GM19328 (cell line): ENCODE data around the gene HDDC3.

Source experiments
- ATAC-seq: cut with Tn5 transposase; IDR thresholded peaks from one replicate; pipeline ENCODE4 v1.9.1; 2021; ENCODE audit warnings: mild to moderate bottlenecking, moderate library complexity; ENCODE audit not compliant: unreplicated experiment

Gene HDDC3

DNA sequence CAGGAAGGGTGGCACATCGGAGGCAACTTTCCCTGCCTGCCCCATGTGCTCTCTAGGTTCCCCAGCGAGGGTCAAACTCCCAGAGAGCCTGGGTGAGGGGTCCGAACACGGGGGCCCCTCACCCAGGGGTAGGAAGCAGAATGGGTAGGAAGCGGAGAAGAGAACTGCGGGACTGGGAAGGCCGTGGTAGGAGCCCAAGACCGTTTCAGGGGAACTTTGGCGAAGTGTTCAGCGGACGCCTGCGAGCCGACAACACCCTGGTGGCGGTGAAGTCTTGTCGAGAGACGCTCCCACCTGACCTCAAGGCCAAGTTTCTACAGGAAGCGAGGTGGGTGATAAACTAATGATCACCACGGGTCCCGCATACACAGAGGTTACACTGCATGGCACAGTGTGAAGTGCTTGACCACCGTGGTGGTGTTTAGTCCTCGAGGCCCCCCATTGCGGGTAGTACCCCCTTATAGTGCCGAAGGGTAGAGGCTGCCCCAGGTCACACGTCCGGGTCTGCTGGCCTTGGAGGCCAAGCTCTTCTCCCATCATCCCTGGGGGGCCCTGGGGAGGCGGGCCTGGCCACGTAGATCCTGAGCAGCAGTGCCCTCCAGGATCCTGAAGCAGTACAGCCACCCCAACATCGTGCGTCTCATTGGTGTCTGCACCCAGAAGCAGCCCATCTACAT, 39.7 kb downstream of the HDDC3 start:
- ATAC-seq = no peak

DNA sequence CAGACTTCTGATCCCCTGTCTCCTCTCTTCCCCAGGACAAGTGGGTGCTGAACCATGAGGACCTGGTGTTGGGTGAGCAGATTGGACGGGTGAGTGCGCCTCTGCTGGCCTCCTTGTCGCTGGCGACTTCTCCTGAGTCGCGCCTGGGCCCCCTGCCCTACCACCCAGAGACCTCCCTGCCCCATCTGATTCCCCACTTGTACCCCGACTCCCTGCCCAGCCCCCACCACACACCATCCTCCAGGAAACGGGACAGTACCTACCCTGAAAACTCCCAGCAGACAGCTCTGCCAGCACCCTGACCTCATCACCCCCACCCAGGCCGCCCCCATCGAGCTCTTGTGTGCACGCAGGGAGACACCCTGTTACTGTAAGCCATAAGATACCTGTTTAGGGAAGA, 40.3 kb downstream of the HDDC3 start:
- ATAC-seq = no peak

DNA sequence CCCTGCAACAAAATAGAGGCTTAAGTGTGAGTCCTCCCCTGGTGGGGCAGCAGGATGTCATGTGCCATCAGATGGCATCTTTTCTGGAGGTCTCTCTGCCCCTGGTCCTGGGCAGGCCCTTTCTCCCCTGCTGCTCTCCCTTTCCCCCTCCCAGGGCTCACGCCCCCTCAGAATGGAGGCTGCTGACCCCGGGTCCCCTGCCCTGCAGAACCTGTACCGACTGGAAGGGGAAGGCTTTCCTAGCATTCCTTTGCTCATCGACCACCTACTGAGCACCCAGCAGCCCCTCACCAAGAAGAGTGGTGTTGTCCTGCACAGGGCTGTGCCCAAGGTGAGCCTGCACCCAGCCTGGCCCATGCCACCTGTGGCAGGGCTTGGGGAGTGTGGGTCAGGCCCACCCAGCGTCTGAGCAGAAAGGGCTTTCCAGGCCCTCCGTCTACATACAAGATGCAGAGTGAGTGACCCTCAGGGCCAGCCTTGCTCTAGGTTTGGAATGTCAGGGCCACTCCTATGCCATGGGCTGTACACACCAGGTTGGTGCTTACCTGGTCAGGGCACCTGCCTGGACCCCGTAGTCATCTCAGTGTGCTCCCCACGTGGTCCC, 40.9 kb downstream of the HDDC3 start:
- ATAC-seq = no peak

DNA sequence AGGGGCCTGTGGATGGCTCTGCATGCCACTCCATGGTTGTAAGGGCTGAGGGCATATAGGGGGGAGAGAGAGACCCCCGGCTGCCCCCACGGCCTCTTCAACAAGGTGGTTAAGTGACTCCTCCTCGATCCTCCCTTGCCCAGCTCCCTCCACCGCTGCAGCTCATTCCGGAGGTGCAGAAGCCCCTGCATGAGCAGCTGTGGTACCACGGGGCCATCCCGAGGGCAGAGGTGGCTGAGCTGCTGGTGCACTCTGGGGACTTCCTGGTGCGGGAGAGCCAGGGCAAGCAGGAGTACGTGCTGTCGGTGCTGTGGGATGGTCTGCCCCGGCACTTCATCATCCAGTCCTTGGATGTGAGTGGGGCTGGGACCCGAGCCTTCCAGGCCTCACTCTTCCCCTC, 41.5 kb downstream of the HDDC3 start:
- no peak for ATAC-seq

DNA sequence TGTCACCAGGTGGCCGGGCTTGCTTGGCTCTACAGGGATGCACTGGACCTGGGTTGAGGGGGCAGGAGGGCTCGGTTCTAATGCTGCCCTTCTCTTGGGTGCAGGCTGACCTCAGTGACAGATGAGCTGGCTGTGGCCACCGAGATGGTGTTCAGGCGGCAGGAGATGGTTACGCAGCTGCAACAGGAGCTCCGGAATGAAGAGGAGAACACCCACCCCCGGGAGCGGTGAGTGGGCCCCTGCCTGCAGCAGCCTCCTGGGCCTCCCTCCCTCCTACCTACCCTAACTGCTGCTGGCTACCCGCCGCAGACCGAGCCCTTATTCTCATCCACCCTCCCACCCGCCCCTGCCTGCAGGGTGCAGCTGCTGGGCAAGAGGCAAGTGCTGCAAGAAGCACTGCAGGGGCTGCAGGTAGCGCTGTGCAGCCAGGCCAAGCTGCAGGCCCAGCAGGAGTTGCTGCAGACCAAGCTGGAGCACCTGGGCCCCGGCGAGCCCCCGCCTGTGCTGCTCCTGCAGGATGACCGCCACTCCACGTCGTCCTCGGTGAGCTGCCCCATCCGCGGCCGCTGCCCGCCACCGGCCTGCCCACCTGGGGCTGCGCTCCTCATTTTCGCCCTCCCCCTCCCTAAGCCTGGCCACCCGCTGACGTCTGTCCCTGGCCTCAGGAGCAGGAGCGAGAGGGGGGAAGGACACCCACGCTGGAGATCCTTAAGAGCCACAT, 42.5 kb downstream of the HDDC3 start:
- ATAC-seq = no peak

DNA sequence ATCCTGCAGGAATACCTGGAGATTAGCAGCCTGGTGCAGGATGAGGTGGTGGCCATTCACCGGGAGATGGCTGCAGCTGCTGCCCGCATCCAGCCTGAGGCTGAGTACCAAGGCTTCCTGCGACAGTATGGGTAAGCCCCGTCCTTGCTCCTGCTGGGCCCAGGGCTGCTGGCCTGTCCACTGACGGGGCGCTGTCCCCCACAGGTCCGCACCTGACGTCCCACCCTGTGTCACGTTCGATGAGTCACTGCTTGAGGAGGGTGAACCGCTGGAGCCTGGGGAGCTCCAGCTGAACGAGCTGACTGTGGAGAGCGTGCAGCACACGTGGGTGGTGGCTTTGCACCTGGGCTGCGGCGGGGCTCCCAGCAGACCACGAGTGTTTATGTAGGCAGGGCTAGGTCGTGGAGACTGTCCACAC, 43.0 kb downstream of the HDDC3 start:
- ATAC-seq = no peak

DNA sequence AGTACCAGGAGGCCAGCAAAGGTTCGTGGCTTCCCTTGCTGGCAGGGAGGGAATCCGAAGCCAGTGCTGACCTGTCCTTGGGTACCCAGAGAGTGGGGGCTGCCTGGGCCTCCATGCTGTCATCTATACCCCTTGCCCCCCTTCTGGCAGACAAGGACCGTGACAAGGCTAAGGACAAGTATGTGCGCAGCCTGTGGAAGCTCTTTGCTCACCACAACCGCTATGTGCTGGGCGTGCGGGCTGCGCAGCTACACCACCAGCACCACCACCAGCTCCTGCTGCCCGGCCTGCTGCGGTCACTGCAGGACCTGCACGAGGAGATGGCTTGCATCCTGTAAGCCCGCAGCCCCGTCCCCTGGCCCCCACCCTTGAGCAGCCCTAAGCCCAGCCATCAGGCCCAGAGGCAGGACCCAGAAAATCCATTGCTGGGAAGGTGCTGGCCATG, 45.3 kb downstream of the HDDC3 start:
- no peak for ATAC-seq

DNA sequence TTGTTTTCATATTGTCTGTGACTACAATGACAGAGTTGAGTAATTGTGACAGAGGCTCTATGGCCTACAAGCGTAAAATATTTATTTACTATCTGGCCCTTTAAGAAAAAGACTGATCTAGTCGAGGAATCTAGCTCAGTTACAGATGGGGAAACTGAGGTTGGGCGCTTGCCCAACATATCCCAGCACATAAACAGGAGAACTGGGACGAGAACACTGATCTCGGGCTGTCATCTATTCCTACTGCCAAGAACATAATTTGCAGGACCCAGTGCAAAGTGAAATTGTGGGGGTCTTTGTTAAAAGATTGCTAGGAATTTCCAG, 46.1 kb downstream of the HDDC3 start:
- no peak for ATAC-seq

DNA sequence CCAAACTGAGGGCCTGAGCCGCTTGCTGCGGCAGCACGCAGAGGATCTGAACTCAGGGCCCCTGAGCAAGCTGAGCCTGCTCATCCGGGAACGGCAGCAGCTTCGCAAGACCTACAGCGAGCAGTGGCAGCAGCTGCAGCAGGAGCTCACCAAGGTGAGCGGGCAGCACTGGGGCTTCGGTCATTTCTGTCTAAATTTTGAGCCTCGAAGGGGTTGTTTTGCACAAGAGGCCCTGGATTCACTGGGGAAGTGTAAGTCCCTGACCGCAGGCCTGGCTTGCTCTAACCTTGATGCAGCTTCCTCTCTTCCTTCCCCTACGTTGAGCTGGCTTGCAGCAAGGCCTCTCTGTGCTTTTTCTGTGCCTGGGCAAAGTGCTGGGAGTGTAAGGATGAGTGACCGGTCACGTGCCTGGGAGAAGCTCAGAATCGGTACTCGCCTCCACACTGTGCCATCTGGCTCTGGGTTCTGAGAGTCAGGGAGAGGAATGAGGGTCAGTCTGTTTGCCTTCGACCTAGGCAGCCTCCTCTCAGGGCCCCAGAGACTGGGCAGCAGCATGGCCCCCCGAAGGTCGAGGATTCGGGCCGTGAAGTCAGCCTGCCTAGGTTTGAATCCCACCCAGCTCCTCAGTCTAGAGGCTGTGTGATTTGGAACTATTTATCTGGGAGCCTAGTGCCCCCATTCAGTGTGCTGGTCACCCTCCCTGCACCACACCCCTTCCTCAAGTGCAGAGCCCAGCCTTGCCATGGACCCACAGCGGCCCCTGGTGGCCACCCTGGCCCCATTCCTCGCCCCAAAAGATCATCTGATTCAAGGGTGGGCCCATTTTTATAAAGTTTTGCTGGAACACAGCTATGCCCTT, 46.7 kb downstream of the HDDC3 start:
- no peak for ATAC-seq

DNA sequence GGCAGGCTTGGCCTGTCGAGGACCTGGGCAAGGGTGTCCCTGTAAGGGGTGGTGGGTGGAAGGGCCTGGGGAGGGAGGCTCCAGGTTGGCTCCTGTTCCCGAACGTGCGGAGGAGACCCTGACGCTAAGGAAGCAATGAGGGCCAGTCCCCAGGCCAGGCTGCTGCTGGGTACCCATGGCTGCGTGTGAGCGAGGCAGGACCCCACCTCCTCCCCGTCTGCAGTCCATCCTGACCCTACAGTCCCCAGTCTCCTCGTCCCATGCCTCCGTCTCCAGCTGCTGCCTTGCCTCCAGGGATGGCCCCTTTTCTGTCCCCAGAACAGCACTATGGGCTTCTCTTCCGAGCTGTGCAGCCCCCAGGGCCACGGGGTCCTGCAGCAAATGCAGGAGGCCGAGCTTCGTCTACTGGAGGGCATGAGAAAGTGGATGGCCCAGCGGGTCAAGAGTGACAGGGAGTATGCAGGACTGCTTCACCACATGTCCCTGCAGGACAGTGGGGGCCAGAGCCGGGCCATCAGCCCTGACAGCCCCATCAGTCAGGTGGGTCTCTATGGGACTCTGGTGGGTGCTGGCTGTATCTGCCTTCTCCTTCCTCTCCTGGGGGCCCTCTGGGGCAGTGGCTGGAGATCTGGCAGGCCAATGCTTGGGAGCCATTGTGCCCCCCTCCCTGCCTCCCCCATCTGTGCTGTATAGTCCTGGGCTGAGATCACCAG, 47.5 kb downstream of the HDDC3 start:
- ATAC-seq = no peak

DNA sequence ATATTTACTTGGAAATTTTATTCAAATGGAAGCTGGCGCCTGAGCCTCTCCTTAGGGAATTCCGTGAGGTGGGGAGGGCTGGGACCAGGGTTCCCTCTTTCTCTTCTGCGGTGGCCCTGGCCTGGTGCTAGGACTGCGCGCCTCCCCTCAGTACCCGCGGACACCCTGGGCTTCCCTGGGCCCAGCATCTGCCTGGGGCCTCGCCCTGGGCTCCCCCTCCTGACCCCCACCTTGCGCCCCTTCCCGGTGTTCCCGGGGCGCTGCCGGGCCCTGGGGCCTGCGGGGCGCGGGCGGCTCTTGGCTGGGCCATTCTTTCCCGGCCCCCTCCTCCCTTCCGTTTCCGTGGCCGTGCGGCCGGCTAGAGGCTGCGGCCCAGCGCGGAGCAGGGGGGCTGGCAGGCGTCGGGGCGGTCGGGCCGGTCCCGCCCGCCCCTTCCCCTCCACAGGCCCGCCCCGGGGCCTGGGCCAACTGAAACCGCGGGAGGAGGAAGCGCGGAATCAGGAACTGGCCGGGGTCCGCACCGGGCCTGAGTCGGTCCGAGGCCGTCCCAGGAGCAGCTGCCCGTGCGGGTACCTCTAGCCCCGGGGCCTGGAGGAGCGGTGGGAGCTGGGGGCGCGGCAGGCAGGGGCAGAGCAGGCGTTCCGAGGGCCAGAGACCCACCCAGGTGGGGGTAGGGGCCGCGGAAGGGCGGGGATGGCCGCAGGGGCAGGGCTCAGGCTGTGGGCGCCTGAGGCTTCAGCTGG, 48.2 kb downstream of the HDDC3 start, which contains the start of gene FES:
Gene FES (plus strand): TSS at position 529 of the 743 bp plus-strand sequence. CDS start 542 bp downstream, outside the sequence.
- no peak for ATAC-seq

DNA sequence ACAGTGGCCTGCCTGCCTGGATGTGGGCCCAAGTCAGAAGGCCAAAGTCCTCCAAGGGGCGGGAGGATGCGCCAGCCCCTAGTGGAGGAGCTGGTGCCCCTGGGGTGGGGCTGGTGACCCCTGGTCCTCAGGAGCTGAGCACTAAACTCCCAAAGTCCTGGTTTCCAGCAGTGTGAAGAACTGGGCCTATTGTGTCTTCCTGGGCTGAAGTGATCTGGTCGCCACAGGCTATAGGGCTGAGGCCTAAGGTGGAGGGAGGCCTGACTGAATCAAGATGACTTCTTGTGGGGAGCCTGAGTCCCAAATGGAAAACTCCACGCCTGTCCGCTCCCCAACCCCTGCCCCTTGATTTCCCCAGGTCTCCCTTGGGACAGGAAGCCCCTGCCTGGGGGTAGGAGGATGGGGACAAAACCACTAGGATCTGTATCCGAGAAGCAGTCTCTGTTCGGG, 48.8 kb downstream of the HDDC3 start:
- ATAC-seq = no peak

DNA sequence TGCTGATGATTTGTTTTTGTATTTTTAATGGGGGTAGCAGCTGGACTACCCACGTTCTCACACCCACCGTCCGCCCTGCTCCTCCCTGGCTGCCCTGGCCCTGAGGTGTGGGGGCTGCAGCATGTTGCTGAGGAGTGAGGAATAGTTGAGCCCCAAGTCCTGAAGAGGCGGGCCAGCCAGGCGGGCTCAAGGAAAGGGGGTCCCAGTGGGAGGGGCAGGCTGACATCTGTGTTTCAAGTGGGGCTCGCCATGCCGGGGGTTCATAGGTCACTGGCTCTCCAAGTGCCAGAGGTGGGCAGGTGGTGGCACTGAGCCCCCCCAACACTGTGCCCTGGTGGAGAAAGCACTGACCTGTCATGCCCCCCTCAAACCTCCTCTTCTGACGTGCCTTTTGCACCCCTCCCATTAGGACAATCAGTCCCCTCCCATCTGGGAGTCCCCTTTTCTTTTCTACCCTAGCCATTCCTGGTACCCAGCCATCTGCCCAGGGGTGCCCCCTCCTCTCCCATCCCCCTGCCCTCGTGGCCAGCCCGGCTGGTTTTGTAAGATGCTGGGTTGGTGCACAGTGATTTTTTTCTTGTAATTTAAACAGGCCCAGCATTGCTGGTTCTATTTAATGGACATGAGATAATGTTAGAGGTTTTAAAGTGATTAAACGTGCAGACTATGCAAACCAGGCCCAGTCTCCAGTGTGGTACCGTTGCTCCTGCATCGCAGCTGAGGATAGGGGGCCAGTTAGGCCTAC, 49.4 kb downstream of the HDDC3 start:
- no peak for ATAC-seq

DNA sequence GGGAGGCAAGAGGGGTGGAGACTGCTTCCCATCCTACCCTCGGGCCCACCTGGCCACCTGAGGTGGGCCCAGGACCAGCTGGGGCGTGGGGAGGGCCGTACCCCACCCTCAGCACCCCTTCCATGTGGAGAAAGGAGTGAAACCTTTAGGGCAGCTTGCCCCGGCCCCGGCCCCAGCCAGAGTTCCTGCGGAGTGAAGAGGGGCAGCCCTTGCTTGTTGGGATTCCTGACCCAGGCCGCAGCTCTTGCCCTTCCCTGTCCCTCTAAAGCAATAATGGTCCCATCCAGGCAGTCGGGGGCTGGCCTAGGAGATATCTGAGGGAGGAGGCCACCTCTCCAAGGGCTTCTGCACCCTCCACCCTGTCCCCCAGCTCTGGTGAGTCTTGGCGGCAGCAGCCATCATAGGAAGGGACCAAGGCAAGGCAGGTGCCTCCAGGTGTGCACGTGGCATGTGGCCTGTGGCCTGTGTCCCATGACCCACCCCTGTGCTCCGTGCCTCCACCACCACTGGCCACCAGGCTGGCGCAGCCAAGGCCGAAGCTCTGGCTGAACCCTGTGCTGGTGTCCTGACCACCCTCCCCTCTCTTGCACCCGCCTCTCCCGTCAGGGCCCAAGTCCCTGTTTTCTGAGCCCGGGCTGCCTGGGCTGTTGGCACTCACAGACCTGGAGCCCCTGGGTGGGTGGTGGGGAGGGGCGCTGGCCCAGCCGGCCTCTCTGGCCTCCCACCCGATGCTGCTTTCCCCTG, 50.2 kb downstream of the HDDC3 start:
- ATAC-seq = no peak

DNA sequence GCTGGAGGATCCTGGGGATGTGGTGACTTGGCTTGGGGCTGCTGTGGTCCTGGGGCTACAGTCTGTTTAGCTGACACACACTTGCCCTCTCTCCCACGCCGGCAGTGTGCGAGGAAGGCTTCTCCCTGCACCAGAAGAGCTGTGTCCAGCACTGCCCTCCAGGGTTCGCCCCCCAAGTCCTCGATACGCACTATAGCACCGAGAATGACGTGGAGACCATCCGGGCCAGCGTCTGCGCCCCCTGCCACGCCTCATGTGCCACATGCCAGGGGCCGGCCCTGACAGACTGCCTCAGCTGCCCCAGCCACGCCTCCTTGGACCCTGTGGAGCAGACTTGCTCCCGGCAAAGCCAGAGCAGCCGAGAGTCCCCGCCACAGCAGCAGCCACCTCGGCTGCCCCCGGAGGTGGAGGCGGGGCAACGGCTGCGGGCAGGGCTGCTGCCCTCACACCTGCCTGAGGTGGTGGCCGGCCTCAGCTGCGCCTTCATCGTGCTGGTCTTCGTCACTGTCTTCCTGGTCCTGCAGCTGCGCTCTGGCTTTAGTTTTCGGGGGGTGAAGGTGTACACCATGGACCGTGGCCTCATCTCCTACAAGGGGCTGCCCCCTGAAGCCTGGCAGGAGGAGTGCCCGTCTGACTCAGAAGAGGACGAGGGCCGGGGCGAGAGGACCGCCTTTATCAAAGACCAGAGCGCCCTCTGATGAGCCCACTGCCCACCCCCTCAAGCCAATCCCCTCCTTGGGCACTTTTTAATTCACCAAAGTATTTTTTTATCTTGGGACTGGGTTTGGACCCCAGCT, 51.0 kb downstream of the HDDC3 start:
- ATAC-seq = no peak

DNA sequence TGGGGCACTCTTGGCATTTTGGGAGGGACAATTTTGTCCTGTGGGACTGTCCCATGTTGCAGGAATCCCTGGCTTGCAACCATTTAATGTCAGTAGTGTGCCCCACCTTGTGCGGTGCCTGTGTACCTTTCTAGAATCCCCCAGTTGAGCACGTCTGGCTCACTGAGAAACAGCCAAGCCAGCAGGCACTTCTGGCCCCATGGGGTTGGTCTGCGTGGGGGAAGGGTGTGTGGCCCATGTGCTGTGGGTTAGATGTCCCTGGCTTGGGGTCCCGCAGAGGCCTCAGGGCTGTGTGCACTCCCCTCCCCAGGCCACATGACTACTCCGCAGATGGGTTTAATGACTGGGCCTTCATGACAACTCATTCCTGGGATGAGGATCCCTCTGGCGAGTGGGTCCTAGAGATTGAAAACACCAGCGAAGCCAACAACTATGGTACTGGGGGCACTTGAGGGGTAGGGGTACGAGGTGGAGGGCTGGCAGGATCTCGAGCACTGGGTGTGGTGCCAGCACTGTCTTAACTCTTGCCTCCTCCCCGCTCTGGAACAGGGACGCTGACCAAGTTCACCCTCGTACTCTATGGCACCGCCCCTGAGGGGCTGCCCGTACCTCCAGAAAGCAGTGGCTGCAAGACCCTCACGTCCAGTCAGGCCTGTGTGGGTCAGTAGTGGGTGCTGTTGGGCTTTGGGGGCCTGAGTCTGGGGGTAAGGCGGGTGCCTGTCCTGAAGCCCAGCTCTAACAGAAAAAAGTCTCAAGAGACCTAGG, 51.8 kb downstream of the HDDC3 start:
- no peak for ATAC-seq
